ENCODE data around the gene TAF1C.
"Not testable (repeated sequence)": the region's sequence is repeated elsewhere in the genome, so short reads cannot be mapped to it uniquely, and the experiment has no call there.

The TAF1C gene, protein sequence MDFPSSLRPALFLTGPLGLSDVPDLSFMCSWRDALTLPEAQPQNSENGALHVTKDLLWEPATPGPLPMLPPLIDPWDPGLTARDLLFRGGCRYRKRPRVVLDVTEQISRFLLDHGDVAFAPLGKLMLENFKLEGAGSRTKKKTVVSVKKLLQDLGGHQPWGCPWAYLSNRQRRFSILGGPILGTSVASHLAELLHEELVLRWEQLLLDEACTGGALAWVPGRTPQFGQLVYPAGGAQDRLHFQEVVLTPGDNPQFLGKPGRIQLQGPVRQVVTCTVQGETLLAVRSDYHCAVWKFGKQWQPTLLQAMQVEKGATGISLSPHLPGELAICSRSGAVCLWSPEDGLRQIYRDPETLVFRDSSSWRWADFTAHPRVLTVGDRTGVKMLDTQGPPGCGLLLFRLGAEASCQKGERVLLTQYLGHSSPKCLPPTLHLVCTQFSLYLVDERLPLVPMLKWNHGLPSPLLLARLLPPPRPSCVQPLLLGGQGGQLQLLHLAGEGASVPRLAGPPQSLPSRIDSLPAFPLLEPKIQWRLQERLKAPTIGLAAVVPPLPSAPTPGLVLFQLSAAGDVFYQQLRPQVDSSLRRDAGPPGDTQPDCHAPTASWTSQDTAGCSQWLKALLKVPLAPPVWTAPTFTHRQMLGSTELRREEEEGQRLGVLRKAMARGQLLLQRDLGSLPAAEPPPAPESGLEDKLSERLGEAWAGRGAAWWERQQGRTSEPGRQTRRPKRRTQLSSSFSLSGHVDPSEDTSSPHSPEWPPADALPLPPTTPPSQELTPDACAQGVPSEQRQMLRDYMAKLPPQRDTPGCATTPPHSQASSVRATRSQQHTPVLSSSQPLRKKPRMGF

DNA sequence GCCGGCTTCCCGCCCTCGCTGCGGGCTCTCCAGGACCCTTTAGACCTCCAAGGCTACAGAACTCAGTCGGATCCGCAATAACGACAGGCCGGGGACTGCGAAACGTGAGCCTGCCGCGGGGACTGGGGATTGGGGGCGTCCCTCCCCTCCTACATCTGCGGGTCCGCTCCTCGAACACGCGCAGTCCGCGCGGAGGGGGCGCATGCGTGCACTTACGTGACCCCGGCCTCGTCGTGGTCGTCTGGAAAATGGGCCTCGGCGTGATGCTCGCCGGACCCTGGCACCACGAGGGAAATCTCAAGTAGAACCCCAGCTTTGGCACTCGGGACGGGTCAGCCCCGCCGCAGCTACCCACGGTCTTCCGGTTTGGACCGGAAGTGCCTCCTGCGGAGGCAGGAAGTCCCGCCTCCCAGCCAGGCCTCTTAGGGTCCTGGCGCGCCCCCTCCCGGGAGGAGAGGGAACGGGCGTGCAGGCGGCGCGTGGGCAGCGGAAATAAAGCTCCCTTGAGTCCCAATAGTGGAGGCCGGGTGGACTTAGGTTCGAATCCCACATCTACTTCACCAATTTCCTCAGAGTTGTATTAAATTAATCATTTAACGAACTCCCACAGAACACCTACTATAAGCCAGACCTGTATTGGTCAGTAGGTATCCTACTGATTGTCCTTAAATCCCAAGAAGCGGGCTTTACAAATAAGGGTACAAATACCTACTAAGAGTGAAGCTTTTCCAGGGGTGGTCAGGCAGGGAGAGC lies at the start of gene TAF1C:
Gene TAF1C, minus strand, starts transcription at position 373 of the 753 bp plus-strand sequence. CDS start 2,069 bp downstream, outside the sequence.
- DNase-seq = peak; percentile 94

GRCh38 chr16:84234321-84235241 lies 47.7 kb upstream of the TAF1C start:
- DNase-seq = no peak

DNA sequence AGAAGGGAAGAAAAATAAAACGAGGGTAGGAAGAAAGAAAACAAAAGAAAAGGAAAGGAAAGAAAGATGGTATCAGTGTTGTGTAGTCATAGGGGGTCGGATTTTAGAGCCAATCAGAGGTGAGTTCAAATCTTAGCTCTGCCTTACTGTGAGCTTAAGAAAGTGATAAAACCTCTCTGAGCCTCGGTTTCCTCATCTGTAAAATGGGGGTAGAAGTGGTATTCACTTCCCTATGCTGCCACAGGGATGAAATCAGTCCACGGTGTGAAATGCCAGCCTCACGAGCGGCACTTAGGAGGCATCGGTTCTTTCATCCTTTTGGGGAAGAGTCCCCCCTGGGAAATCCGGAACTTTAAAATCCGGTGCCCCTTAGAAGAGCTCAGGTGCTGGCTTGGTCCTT lies 46.9 kb upstream of the TAF1C start:
- no peak for DNase-seq

GRCh38 chr16:84232969-84233368 lies 46.1 kb upstream of the TAF1C start:
- no peak for DNase-seq

- DNase-seq = no peak
Measured at GRCh38 chr16:84232060-84232459, 45.2 kb upstream of the TAF1C start.

- DNase-seq = no peak
Measured at GRCh38 chr16:84229471-84229870, 42.6 kb upstream of the TAF1C start.

- DNase-seq = no peak
Measured at GRCh38 chr16:84228256-84228838, 41.5 kb upstream of the TAF1C start.

DNA sequence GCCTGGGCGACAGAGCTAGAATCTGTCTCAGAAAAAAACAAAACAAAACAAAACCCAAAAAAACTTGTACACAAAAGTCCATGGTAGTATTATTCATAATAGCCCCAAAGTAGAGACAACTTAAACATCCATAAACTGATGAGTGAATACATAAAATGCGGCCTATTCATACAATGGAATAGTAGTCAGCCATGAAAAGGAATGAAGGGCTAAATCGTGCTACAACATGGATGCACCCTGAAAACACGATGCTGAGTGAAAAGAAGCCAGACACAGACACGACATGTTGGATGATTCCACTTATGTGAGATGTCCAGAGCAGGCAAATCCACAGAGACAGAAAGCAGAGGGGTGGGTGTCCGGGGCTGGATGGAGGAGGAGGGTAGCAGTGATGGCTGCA lies 40.7 kb upstream of the TAF1C start:
- DNase-seq = no peak

DNA sequence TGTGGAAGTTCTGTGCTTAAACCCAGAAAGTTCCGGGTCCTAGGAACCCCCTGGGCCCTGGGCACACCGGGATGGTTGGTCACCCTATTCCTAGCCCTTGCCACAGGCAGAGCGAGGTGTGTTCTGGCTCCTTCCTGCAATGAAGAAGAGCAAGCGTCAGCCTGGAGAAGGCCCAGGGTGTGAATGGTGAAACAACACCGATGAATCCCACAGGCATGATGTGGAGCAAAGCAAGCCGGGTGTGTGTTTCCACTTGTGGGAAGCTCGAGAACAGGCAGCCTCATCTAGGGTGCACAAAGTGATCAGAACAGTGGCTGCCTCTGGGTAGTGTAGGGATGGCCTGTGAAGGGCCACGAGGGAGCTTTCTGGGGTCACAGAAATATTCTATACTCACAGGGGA lies 39.2 kb upstream of the TAF1C start:
- no peak for DNase-seq

DNA sequence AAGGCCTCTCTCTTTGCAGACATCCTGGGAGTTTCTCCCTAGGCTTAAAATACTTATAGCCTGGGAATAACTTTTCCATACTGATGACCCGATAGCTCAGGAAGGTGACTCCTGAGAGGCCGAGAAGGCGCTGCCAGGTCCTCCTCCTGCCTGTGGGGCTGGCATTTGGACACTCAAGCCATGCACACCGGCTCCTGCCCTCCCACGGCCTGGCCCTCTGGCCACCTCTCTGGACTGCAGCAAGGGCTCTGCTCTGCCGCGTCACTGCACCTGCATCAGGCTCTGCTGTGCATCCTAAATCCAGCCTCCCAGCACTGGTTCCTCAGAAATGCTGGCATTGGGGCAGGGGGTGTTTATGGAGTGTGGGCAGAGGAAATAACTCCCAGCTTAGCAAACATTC lies 38.7 kb upstream of the TAF1C start:
- no peak for DNase-seq

GRCh38 chr16:84225126-84225525 lies 38.3 kb upstream of the TAF1C start:
- no peak for DNase-seq

DNA sequence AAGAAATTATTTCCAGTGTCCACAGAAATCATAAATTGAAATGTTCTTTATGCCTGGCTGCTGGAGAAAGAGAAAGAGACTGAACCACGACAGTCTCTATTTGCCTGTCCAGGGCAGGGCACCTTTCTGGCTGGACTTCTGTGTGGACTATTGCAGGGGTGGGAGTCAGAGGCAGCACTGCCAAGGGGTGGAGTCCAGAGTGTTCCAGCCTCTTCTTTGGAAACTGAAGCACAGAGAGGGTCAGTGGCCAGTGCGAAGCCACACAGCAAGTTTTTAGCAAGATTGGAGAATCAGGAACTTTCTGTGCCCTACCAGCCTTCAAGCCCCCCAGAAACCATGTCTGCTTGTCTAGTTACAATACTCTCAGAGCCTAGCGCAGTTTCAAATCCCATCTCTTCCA lies 37.7 kb upstream of the TAF1C start:
- no peak for DNase-seq

- DNase-seq = no peak
Measured at GRCh38 chr16:84223456-84223855, 36.6 kb upstream of the TAF1C start.

- no peak for DNase-seq
Measured at GRCh38 chr16:84220851-84221250, 34.0 kb upstream of the TAF1C start.

- no peak for DNase-seq
Measured at GRCh38 chr16:84218956-84219355, 32.1 kb upstream of the TAF1C start.

GRCh38 chr16:84218176-84218823 lies 31.4 kb upstream of the TAF1C start:
- DNase-seq = no peak

DNA sequence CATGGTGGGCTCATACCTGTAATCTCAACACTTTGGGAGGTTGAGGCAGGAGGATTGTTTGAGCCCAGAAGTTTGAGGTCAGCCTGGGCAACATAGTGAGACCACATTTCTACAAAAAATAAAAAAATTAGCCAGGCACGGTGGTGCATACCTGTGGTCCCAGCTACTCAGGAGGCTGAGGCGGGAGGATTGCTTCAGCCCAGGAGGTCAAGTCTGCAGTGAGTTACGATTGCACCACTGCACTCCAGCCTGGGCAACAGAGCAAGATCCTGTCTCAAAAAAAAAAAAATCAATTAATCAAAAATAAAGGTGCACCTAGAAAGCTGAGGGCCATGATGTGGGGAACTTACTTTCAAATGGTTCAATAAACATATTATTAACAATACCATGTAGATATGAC lies 29.3 kb upstream of the TAF1C start:
- not testable (repeated sequence) for DNase-seq

DNA sequence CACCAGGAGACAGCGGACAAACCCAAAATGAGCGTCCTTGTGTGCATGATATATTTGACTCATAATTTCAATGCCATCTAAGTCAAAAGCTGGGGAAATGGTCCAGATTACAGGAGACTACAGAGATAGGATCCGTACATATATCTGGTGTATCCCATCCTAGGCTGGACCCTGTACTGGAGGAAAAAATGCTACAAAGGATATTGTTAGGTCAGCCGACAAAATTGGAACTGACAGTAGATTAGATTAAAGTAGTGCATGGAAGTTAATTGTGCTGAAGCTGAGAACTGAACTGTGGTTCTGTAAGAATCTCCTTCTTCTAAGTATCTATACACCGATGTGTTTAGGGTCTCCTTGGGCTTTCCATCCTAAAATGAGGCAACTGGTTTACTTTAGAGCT lies 28.7 kb upstream of the TAF1C start:
- DNase-seq = no peak

GRCh38 chr16:84214451-84215066 lies 27.7 kb upstream of the TAF1C start:
- no peak for DNase-seq

GRCh38 chr16:84212631-84213030 lies 25.8 kb upstream of the TAF1C start:
- DNase-seq = no peak

GRCh38 chr16:84212154-84212553 lies 25.3 kb upstream of the TAF1C start:
- DNase-seq = no peak
